ENCODE data around the gene HIBADH.

HIBADH gene

DNA sequence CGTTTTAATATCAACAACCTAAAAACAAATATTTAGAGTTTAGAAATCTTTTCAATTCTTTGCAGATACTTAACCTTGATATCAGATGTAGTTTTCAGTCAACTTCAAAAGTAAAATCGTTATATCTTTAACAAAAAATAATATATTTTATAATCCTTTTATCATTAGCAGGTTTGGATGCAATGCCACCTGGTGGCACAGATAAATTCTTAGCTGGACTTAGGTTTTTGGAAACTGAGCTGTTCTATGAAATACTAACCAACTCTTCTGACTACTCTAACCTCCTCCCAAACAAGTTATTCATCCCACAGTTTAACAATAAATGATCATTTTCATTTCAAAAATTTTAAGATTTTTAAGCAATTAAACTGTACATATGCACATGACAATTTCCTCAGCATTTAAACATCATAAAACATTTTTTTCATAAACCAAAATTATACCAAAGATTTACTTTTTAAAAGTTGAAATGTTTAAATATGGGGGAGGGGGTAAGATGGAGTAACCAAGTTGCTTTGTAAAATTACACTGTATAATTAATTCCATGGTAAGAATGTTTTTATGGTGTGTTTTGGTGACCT lies 56.9 kb downstream of the HIBADH start:
- peak; percentile 36 for DNase-seq (ENCODE audit: low read depth)
- no peak overlapping the region for H3K4me3 ChIP-seq (ENCODE audit: low read length)
- peak; percentile 59 for TF ChIP-seq CTCF (IDR thresholded peaks at IDR 0.05; ENCODE audit: insufficient read depth, low read depth, low read length, missing control alignments)

GRCh38 chr7:27605283-27605682 lies 57.4 kb downstream of the HIBADH start:
- H3K4me3 ChIP-seq (ENCODE audit: low read length) = no peak overlapping the region
- no peak for DNase-seq (ENCODE audit: low read depth)
- TF ChIP-seq CTCF (IDR thresholded peaks at IDR 0.05; ENCODE audit: insufficient read depth, low read depth, low read length, missing control alignments) = no peak

GRCh38 chr7:27603813-27604212 lies 58.9 kb downstream of the HIBADH start:
- H3K4me3 ChIP-seq (ENCODE audit: low read length) = no peak overlapping the region

GRCh38 chr7:27602766-27603165 lies 59.9 kb downstream of the HIBADH start:
- no peak for DNase-seq (ENCODE audit: low read depth)
- H3K4me3 ChIP-seq (ENCODE audit: low read length) = no peak overlapping the region
- no peak for TF ChIP-seq CTCF (IDR thresholded peaks at IDR 0.05; ENCODE audit: insufficient read depth, low read depth, low read length, missing control alignments)

More at GRCh38 chr7:27603813-27604212, 58.9 kb downstream of the HIBADH start:
- TF ChIP-seq CTCF (IDR thresholded peaks at IDR 0.05; ENCODE audit: insufficient read depth, low read depth, low read length, missing control alignments) = no peak
- DNase-seq (ENCODE audit: low read depth) = no peak

GRCh38 chr7:27601217-27601616 lies 61.5 kb downstream of the HIBADH start:
- DNase-seq (ENCODE audit: low read depth) = no peak
- TF ChIP-seq CTCF (IDR thresholded peaks at IDR 0.05; ENCODE audit: insufficient read depth, low read depth, low read length, missing control alignments) = no peak
- H3K4me3 ChIP-seq (ENCODE audit: low read length) = no peak overlapping the region

GRCh38 chr7:27600247-27600646 lies 62.4 kb downstream of the HIBADH start:
- DNase-seq (ENCODE audit: low read depth) = no peak
- H3K4me3 ChIP-seq (ENCODE audit: low read length) = no peak overlapping the region
- TF ChIP-seq CTCF (IDR thresholded peaks at IDR 0.05; ENCODE audit: insufficient read depth, low read depth, low read length, missing control alignments) = no peak

- TF ChIP-seq CTCF (IDR thresholded peaks at IDR 0.05; ENCODE audit: insufficient read depth, low read depth, low read length, missing control alignments) = no peak
- no peak overlapping the region for H3K4me3 ChIP-seq (ENCODE audit: low read length)
- DNase-seq (ENCODE audit: low read depth) = no peak
Measured at GRCh38 chr7:27595009-27595408, 67.7 kb downstream of the HIBADH start.
